ENCODE measurements around the gene ADRA2C.

ADRA2C gene

DNA sequence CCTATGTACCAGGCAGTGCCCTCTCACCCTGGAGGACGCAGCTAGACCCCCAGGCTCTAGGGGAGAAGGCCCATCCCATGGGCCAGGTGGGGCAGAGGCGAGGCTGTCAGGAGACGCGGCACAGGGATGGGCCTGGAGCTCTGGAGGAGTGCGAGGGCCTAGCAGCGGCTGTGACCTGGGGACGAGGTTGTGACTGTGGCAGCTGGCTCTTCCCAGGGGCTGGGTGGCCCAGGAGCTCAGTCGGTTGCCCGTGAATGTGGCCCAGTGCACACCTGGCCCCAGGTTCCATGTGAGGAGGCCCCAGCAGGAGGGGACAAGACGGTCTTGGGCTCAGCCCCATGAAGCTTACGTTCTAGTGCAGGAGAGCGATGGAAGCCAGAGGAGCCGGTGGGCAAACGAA lies 31.0 kb upstream of the ADRA2C start:
- DNase-seq, result no peak

DNA sequence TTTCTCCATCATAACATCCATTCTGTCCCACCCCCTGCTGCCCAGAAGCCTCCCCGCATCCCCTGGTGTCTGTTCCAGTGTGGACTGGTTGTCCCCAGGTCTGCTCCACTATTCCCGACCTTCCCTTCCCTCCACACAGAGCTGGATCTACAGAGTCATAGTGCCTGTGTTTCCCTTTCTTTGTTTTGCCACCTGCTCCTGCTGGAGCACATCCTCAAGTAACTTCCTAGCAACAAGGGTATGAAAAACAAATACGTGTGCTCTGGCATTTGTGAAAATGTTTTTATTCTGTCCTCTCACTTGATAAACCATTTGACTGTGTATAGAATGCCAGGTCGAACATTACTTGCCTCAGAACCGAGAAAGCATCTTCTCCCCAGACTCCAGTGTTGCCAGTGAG lies 29.9 kb upstream of the ADRA2C start:
- DNase-seq, result no peak

DNA sequence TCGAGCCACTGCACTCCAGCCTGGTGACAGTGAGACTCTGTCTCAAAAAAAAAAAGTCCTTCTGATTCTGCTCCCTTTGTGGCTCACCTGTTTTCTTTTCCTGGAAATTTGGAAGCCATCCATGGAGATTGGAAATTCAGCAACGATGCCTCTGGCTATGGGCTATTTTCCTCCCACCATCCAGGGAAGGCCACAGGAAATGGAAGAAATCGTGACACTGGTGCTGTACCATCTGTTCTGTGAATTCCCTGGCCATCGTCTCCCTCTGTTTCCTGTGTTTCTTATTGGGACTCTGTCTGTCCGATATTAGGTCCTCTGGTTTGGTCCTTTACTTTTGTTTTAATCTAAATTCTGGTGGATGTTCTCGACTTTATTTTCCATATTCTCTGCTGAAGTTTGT lies 29.4 kb upstream of the ADRA2C start:
- DNase-seq, result no peak

DNA sequence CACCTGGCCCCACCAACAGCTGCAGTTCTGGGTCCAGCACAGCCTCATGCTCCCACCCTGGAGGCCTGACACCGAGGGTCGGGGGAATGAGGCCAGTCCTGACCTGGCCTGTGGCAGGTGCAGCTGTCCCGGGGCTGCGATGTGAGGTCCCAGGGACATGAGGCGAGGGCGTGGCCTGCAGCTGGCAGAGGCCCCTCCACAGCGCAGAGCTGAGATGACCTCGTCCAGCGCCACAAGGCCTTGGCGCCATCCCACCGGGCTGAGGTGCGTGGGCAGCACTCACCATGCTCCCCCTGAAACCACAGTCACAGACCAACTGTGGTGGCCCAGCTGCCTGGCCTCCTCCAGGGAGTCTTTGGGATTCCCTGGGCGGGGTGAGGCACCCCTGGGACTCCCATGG lies 26.6 kb upstream of the ADRA2C start:
- DNase-seq, result no peak

DNA sequence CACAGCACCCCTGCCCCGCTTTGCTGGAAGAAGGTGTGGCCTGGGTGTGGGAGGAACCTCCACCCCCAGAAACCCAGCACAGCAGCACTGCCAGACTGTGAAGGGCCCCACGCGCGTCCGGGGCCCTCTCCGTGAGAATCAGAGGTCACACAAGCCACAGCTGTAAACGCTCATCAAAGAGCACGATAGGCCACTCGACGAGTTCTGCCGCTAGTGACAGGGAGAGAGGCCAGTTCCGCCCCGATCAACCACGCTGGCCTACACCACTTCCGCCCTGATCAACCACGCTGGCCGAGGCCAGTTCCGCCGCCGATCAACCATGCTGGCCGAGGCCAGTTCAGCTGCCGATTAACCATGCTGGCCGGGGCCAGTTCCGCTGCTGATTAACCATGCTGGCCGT lies 25.9 kb upstream of the ADRA2C start:
- DNase-seq, result no peak

DNA sequence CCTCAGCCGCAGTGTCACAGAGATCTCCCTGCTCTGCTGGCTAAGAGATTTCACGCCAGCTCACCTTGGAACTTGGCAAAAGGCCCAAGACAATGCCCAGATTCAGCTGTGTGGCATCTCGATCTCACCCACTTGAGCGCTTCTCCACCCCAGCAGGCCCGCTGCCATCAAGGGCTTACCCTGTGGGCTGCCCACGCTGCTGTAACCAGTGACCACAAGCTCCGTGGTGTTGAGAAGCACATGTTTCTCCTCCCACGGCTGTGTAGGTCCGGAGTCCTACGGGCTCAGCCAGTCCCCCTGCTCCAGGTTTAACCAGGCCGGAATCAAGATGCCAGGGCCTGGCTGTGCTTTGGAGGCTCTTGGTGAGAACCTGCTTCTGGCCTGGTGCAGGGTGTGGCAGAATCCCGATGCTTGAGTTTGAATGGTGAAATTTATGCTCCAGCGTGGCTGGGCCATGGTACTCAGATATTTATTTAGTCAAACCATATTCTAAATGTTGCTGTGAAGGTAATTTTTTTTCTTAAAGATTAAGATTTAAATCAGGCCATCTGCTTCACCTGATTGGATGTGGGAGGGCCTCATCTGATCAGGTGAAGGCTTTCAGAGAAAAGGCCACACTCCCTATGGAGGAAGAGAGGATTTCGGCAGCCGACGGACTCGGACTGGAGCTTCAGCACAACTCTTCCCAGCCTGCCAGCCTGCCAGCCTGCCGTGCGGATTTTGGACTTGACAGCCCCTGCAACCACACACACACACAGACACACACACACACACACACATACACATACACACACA lies 24.8 kb upstream of the ADRA2C start:
- DNase-seq, result no peak

DNA sequence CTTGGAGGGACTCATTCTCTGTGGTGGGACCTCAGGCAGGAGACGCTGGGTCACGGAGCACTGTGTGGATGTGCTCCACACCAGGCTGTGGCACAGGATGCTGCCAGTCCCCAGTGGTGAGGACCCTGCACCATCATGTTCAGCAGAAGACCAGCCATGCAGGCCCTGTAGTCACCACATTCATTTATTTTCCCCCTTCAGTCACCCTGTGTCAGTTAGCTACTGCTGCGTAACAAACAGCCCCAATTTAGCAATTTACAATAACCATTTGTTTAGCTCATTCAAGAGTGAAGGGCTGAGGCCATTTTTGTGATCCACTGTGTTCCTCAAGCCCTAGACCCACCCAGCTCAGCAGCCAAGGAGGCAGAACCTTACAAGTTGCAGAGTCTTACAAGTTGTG lies 23.6 kb upstream of the ADRA2C start:
- no peak for DNase-seq

DNA sequence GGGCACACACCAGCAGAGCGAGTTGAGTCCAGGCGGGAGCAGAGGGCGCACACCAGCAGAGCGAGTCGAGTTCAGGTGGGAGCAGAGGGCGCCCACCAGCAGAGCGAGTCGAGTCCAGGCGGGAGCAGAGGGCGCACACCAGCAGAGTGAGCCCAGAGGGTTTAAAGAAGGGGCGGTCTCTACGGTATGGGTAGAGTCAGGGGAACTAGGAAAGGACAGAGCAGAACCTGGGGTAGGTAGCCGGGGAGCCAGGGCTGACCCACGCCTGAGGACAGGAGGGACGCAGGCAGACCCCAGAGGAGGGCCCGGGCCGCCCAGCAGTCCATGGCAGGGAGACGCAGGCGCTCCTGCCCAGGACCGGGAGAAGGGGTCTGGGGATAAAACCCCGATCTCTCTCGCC lies 22.0 kb upstream of the ADRA2C start:
- no peak for DNase-seq

DNA sequence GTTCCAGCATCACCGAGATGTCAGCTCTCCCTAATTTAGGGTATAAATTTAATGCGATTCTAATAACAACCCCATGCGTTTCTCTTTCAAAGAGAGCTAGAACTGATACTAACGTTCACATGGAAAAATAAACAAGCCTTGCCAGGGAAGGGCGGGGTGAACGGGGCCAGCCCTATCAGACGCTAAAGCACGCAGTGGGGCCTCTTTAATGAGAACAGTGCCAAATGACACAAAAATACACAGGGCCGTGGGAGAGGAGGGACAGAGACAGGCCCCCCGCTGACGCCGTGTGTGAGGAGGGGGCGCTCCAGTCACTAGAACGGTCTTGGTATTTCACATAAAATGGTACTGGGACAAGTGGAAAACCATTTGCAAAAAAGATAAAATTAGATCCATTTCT lies 21.3 kb upstream of the ADRA2C start:
- no peak for DNase-seq

DNA sequence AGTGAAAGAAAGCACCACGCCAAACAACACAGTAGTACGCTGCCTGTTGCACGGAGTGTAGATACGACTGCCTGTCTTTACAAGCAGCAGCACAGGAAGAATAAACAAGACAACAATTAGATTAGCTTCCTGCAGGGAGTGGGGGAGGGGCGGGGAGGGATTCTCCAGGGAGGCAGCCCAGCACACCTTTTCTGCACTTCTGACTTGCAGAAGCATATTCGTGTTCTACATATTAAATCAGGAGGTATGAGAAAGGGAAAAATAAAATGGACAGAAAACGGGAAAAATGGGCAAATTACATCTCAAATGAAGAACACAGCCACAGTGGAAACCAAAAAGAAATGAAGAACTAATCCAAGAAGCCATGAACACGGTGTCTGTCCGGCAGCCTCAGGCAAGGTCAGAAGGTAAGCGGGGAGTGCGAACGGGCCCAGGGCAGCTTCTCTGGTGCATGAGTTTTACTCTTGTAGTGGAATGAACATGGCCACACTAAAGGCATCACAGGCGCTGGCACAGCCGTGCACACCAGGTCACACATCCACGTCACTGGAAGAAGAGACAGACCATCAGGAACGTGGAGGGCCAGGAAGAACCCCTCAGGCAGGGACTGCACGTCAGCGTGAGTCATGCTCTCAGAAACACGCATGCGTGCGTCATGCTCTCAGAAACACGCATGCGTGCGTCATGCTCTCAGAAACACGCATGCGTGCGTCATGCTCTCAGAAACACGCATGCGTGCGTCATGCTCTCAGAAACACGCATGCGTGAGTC lies 20.1 kb upstream of the ADRA2C start:
- no peak for DNase-seq

DNA sequence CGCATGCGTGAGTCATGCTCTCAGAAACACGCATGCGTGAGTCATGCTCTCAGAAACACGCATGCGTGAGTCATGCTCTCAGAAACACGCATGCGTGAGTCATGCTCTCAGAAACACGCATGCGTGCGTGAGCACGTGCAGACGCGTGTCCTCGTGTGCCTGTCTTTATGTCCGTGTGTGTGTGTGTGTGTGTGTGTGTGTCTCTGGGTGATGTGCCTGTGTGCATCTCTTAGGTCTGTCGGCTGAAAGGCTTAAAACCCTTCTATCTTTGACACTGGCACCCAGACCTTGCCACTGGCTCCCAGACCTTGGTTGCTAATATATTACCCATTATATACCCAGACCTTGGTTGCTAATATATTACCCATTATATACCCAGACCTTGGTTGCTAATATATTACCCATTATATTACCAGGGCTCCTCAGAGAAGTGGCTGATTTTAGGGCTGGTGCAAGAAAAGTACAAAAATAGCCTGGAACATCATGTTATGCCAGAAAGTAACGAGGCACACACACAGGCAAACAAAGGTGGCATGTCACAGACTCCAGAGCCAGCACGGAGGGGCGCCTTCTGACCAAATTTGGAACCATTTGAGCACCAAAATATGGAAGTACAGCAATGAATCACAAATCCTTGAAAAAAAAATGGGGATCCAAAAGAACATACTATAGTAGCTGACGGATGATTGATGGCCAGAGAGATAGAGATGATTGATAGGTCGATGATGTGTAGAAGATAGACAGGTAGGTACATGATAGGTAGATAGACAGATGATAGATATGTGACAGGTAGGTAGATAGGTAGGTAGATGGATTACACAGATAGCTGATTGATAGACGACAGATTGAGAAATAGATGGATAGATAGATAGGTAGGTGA lies 19.2 kb upstream of the ADRA2C start:
- no peak for DNase-seq

DNA sequence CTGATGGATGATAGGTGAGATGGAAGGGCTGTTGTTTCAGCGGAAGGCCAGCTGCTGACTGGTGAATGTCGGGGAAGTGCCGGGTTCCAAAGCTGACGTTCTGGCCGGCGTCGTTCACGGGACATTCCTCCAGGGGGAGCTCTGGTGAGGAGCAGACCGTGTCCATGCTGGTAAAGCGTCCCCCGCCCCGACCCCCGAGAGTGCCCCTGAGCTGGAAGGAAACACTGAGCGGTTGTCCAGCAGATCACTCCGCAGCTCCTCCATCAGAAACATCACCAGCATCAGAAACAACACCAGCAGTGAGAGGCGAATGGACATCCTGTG lies 18.6 kb upstream of the ADRA2C start:
- no peak for DNase-seq

DNA sequence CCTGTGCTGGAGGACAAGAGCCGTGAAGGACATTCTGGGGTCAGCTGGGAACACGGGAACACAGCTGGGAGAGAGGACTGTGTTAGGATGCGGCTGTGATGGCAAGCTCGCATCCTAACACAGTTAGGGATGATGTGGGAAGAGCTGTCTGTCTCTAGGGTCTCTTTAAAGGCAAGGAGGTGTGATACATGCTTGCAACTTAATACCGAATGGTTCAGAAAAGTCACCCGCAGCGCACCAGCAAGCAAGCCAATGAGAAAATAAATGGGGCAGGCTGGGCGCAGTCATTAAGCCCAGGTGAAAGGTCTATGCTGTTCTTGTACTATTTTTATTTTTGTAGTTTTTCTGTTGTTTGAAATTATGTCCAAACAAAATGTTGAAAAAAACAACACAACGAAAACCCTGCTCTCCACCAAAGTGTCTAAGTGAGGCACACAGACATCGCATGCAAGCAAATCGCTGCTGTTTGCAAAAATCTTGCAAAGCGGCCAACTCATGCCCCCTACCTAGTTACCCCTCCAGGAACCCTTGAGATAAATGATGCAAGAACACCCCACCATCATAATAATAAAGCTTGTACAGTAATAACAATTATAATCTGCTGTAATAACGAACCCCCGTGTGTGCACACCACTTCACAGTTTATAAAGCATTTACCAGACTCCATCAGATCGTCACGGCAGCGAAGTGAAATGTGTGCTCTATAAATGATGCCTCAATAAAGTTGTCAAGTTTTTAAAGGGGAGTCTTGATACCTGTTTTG lies 17.9 kb upstream of the ADRA2C start:
- no peak for DNase-seq

DNA sequence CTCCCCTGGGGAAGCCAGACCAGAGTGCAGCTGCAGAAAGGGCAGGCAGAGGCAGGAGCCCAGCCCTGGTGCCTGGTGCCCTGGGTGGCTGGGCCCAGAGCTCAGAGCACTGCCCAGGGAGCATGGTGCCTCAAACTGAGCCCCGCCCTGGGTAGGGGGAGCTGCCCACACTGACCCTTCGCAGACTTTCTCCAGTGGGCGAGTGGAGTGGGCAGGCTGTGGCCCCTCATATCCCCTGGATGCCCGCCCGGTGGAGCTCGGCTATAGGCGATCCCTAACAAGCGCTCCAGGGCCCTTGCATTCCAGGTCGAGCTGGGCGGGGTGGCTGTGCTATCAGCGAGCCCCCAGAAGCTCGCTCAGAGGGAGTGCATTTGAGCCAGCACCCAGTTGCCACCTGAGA lies 17.1 kb upstream of the ADRA2C start:
- no peak for DNase-seq

DNA sequence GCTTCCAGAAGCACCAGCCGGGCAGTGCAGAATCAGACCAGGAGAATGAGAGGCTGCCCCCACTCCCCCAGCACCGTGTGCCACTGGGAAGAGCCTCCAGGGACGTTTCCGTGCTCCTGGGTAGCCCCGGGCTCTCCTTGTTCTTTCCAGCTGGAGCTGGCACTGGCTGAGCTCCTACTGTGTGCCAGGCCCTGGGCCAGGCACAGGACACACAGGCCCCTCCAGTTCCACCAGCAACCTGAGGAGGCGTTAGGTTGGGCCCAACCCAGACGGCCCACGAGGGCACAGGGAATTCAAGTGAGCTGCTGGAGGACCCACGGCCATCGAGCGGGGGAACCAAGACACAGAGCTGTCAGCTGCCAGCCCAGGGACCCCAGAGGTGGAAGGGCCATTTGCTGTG lies 15.9 kb upstream of the ADRA2C start:
- DNase-seq, result no peak

DNA sequence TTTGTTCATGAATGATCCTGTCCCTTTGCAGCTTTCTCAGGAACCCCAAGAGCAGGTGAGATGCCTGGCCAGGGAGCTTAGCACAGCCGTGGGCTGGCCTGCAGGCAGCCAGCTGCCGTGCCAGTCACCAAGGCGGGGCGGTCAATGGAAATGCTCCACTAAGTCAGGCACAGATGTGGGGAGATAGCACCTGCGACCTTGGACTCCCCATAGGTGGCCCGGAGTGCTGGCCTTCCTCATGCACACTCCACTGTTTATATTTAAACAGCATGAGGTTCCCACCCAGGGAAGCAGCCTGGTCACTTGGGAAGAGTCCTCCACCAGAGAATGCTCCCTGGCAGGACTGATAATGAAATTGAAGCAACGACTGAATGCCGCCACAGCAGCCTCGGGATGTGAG lies 14.2 kb upstream of the ADRA2C start:
- DNase-seq, result no peak

DNA sequence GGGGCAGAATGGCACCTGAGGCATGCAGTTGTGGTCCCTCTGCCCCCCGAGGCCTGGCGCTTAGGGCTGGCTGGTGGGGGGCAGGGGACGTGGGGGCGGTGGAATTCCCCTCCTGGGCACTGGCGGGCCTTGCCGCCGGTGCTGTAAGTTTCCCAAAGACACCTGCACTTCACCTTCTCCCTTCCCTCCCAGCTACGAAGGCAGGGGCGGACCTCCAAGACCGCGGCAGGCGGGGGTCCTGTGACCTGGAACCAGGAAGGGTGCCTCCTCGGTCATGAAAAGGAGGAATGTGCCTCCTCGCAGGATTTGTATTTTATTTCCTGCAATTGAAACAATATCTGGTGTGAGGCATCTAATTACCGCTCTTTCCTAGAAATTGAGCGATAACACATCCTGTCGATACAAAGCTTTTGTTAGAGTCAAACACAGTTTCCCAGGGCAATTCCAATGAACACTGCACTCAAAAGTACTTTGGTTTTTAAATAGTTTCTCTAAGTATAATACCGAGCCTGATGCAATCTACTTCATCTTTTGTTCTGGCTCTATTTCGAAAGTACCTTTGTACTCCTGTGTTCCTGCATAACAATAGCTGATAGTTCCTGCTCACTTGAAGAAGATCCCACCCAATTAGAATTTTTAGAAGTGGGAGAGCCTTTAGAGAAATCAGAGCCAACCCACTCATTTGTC lies 12.3 kb upstream of the ADRA2C start:
- DNase-seq, result no peak

DNA sequence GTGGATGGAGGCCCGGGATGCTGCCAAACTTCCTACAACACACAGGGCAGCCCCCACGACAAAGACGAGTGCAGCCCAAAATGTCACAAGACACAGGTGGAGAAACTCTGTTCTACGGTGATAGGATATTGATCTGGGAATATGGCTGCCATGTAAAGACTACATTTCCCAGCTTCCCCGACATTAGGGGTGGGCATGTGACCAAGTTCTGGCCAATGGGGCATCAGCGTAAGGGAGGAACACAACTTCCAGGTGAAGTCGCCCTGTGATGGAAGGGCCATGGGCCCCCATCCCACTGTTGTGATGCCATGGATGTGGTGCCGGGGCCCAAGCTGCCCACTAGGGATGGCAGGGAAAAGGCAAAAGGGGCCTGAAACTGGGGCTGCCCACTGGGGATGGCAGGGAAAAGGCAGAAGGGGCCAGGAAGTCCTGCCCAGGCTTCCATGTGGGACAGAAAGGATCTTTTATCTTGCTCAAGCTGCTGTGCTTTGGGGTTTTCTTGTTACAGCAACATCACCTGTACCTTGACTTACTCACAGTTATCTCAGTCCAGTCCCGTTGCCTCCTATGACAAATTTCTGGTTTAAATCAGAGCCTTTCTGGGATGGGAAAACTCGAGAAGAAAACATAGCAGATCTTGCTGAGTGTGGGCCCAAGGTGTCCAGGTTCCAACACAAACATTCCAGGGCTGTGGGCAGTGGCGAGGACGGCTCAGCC lies 9.7 kb upstream of the ADRA2C start:
- no peak for DNase-seq

DNA sequence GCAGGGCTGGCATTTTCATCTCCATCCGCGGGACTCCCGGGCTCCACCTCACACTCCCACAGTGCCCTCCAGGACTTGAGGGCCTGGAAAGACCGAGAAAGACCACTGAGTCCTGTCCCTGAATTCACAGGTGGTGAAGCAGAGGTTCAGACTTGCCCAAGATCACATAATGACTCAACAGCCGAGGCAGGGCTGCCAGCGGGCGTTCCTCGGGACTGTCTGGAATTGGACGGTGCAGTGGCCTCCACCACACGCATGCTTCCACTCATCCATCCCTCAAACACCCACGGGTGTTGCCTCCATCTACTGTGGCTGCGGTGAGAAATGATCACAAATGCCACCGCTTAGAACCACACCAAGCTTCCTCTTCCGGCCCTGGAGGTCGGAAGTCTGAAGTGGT lies 6.9 kb upstream of the ADRA2C start:
- DNase-seq, result no peak

DNA sequence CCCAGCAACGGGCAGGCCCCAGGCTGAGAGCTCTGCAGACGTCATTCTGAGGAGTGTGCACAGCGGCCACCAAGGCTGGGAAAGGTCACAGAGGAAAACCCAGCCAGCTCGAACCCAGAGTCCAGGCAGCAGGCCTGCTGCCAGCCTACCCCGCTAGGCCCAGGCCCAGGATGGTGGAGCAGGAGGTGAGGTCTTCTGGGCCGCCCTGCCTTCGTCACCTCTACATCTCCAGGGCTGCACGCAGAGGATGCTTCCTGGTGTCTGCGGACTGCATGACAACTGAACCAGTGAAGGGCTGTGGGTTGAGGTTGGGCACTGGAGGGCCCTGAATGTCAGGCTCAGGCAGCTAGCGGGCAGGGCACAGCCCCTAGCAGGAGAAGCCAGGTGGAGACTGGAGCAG lies 5.8 kb upstream of the ADRA2C start:
- DNase-seq, result no peak

DNA sequence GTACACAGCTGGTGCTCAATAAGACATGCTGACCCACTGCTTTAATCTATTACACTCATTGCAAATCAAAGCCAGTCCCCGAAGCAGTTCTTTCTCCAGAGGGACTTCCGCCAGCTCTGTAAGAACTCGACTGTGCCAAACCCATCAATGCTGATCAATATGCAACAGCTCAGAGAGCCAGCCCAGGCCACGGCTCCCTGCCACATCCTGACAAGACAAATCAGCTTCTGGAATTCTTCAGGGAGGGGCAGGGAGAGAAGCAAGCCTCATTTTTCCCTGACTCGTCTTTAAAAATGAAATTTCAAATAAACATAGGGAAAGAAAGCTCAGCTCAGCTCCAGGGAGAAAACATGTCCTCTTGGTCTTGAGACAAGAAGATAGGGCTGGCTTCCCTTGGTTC lies 5.3 kb upstream of the ADRA2C start:
- DNase-seq, result no peak

DNA sequence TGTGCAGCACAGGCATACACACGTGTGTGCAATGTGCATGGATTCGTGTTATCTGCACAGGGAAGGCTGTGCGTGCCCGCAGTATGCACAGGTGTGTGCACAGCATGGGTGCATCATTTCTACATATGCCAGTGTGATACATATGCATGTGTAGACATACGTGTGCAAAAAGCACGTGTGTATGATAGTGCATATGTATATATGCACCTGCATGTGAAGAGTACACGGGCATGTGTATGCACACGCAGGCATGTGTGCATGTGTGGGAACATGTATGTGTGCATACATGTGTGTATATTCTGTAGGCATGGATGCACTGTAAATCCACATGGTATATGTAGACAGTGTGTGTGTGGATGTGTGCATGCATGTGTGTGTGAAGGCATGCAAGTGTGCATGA lies 3.9 kb upstream of the ADRA2C start:
- no peak for DNase-seq
